H1 (cell line): ENCODE measurements around the gene XPNPEP1. TPM values are rescaled to one million over a fixed set of nuclear protein-coding genes. Genes with fewer than 3 reads are reported as not detected.

ENCODE experiments used
- CTCF ChIA-PET: fragments of 300-600 bp; sonication (Branson Sonifier 250); formaldehyde crosslinking; loops from one replicate; lab custom pipeline; 2021; ENCODE audit not compliant: partially characterized antibody; lab: Charles Lee
- POLR2A ChIA-PET: fragments of 300-600 bp; sonication (Branson Sonifier 250); formaldehyde crosslinking; loops from one replicate; lab custom pipeline; 2021; ENCODE audit warnings: inconsistent platforms; ENCODE audit not compliant: partially characterized antibody; lab: Charles Lee
- DNase-seq, 2 experiments: peaks; one replicate each; pipeline versions ENCODE4 v3.0.0 to v3.0.0-alpha.2; 2010 to 2022; ENCODE audit warnings: low spot score in 2 of 2, low read depth in 1 of 2, mixed read lengths in 1 of 2
- FAIRE-seq: peaks from 2 replicates; lab custom pipeline; 2011; peaks lifted over from hg19 to GRCh38; lab: Jason Lieb, UNC
- H2AFZ ChIP-seq: 2 replicates; pipeline ENCODE4 v1.8.1; 2012; ENCODE audit warnings: low read length, inconsistent platforms
- H2AK5ac ChIP-seq: 2 replicates; pipeline ENCODE4 v1.6.1; 2013; ENCODE audit warnings: low read depth, low read length
- H2BK120ac ChIP-seq: replicated peaks from 2 replicates; pipeline ENCODE3; 2013; ENCODE audit warnings: low read depth, low read length, inconsistent platforms
- H2BK12ac ChIP-seq: 2 replicates; pipeline ENCODE4 v1.6.1; 2013; ENCODE audit warnings: low read depth, low read length
- H2BK15ac ChIP-seq: 2 replicates; pipeline ENCODE4 v1.6.1; 2013; ENCODE audit warnings: low read length
- H2BK20ac ChIP-seq: 2 replicates; pipeline ENCODE4 v1.6.1; 2013; ENCODE audit warnings: low read length
- H2BK5ac ChIP-seq: 2 replicates; pipeline ENCODE4 v1.6.1; 2013; ENCODE audit warnings: low read depth, low read length
- H3K14ac ChIP-seq: 2 replicates; pipeline ENCODE4 v1.6.1; 2013; ENCODE audit warnings: inconsistent platforms; ENCODE audit not compliant: insufficient read length
- H3K18ac ChIP-seq: 2 replicates; pipeline ENCODE4 v1.6.1; 2013; ENCODE audit warnings: low read length; ENCODE audit errors: extremely low read depth
- H3K23ac ChIP-seq: 2 replicates; pipeline ENCODE4 v1.6.1; 2013; ENCODE audit warnings: inconsistent platforms; ENCODE audit not compliant: insufficient read length
- H3K23me2 ChIP-seq: 2 replicates; pipeline ENCODE4 v1.6.1; 2013; ENCODE audit warnings: low read depth, low read length
- H3K27ac ChIP-seq: 2 replicates; pipeline ENCODE4 v1.6.1; 2011; ENCODE audit warnings: low read depth, low read length, inconsistent platforms
- H3K27me3 ChIP-seq, 4 experiments: replicated peaks in 1 of 4; 1 replicate in 1 of 4; 2 replicates in 3 of 4; pipeline versions ENCODE4 v1.6.1 to v1.8.1; 2011 to 2013; ENCODE audit warnings: low read length in 3 of 4, mild to moderate bottlenecking in 3 of 4, inconsistent platforms in 2 of 4, mixed read lengths in 2 of 4, moderate library complexity in 1 of 4; ENCODE audit not compliant: control insufficient read depth in 3 of 4, insufficient read depth in 3 of 4; ENCODE audit errors: extremely low read depth in 1 of 4
- H3K36me3 ChIP-seq, 4 experiments: 2 replicates each; pipeline versions ENCODE4 v1.6.1 to v1.8.1; 2011 to 2013; ENCODE audit warnings: mild to moderate bottlenecking in 4 of 4, low read length in 3 of 4, moderate library complexity in 2 of 4, control low read depth in 1 of 4, inconsistent platforms in 1 of 4; ENCODE audit not compliant: insufficient read depth in 4 of 4, control insufficient read depth in 2 of 4
- H3K4ac ChIP-seq: replicated peaks from 2 replicates; pipeline ENCODE3; 2013; ENCODE audit warnings: low read length, low read depth, mixed read lengths, inconsistent platforms; ENCODE audit not compliant: insufficient read length
- H3K4me1 ChIP-seq, 4 experiments: replicated peaks in 1 of 4; 1 replicate in 1 of 4; 2 replicates in 3 of 4; pipeline versions ENCODE4 v1.6.1 to v1.8.1; 2011 to 2013; ENCODE audit warnings: low read length in 3 of 4, inconsistent platforms in 2 of 4, mixed read lengths in 1 of 4; ENCODE audit not compliant: insufficient read depth in 4 of 4, control insufficient read depth in 3 of 4
- H3K4me2 ChIP-seq, 2 experiments: 2 replicates each; pipeline versions ENCODE4 v1.6.1 to v1.8.1; 2011 to 2013; ENCODE audit warnings: low read depth in 2 of 2, low read length in 2 of 2, control low read depth in 1 of 2, inconsistent platforms in 1 of 2, mild to moderate bottlenecking in 1 of 2; ENCODE audit not compliant: insufficient read depth in 1 of 2
- H3K4me3 ChIP-seq, 4 experiments: fragments of 200-600, 300-600 bp in 1 of 4; sonication (generic), shearing (Covaris generic), sonication (Bioruptor Twin) in 1 of 4; 2 replicates each; pipeline versions ENCODE4 v1.5.1 to v1.8.1; 2011 to 2016; ENCODE audit warnings: low read length in 4 of 4, low read depth in 3 of 4, control low read depth in 2 of 4, inconsistent platforms in 2 of 4, mild to moderate bottlenecking in 2 of 4, mixed read lengths in 1 of 4, moderate library complexity in 1 of 4; ENCODE audit not compliant: insufficient read depth in 2 of 4; ENCODE audit errors: extremely low read depth in 1 of 4
- H3K56ac ChIP-seq: replicated peaks from 2 replicates; pipeline ENCODE3; 2013; ENCODE audit warnings: low read depth, mild to moderate bottlenecking, mixed read lengths, low read length, inconsistent platforms; ENCODE audit not compliant: insufficient read length
- H3K79me1 ChIP-seq: 2 replicates; pipeline ENCODE4 v1.6.1; 2013; ENCODE audit warnings: low read depth, low read length, control low read depth
- H3K79me2 ChIP-seq, 2 experiments: 2 replicates each; pipeline versions ENCODE4 v1.6.1 to v1.8.1; 2012 to 2013; ENCODE audit warnings: low read length in 2 of 2, mild to moderate bottlenecking in 2 of 2, inconsistent platforms in 1 of 2; ENCODE audit not compliant: insufficient read depth in 2 of 2, control insufficient read depth in 1 of 2
- H3K9ac ChIP-seq, 4 experiments: replicated peaks in 1 of 4; 1 replicate in 1 of 4; 2 replicates in 3 of 4; pipeline versions ENCODE4 v1.6.1 to v1.8.1; 2011 to 2013; ENCODE audit warnings: low read depth in 3 of 4, low read length in 3 of 4, control low read depth in 2 of 4, mild to moderate bottlenecking in 2 of 4, moderate library complexity in 2 of 4, inconsistent platforms in 1 of 4; ENCODE audit errors: extremely low read depth in 1 of 4
- H3K9me3 ChIP-seq, 2 experiments: 2 replicates each; pipeline versions ENCODE4 v1.6.1 to v1.8.1; 2012 to 2013; ENCODE audit warnings: mild to moderate bottlenecking in 2 of 2, moderate library complexity in 2 of 2, control low read depth in 1 of 2, inconsistent platforms in 1 of 2, low read depth in 1 of 2, low read length in 1 of 2, mixed read lengths in 1 of 2; ENCODE audit not compliant: insufficient read depth in 2 of 2
- H4K20me1 ChIP-seq, 2 experiments: replicated peaks in 1 of 2; 2 replicates each; pipeline versions ENCODE3 to v1.8.1; 2011 to 2013; ENCODE audit warnings: inconsistent platforms in 2 of 2, low read length in 2 of 2, mild to moderate bottlenecking in 1 of 2; ENCODE audit not compliant: insufficient read depth in 2 of 2, control insufficient read depth in 1 of 2
- H4K5ac ChIP-seq: 2 replicates; pipeline ENCODE4 v1.6.1; 2013; ENCODE audit warnings: low read length, low read depth, mixed read lengths, inconsistent platforms; ENCODE audit not compliant: insufficient read length
- H4K8ac ChIP-seq: 2 replicates; pipeline ENCODE4 v1.8.0; 2013; ENCODE audit warnings: mild to moderate bottlenecking, moderate library complexity, low read length, inconsistent platforms; ENCODE audit not compliant: insufficient read depth; ENCODE audit errors: extremely low read depth
- H4K91ac ChIP-seq: replicated peaks from 2 replicates; pipeline ENCODE3; 2013; ENCODE audit warnings: low read length, mixed read lengths, inconsistent platforms; ENCODE audit not compliant: insufficient read length
- FOSL1 ChIP-seq: IDR thresholded peaks from 2 replicates; pipeline ENCODE4 v1.6.1; 2011; ENCODE audit warnings: mild to moderate bottlenecking, low read depth, low read length, moderate library complexity; ENCODE audit not compliant: insufficient read depth
- KDM5A ChIP-seq: fragments of 200-600 bp; IDR thresholded peaks from 2 replicates; pipeline ENCODE4 v1.7.1; 2012; ENCODE audit warnings: mild to moderate bottlenecking, low read length, inconsistent platforms, mixed read lengths
- NRF1 ChIP-seq: IDR thresholded peaks from 2 replicates; pipeline ENCODE4 v1.6.1; 2011; ENCODE audit warnings: mild to moderate bottlenecking, low read depth, low read length, improper control_type of control experiment
- POLR2AphosphoS5 ChIP-seq: IDR thresholded peaks from 2 replicates; pipeline ENCODE4 v1.6.1; 2011; ENCODE audit warnings: low read depth, low read length
- RNF2 ChIP-seq: fragments of 200-900, 300-1000 bp; sonication (generic); IDR thresholded peaks from 2 replicates; pipeline ENCODE4 v1.7.1; 2016; ENCODE audit warnings: borderline replicate concordance, low read depth, mild to moderate bottlenecking, antibody characterized with exemption, low read length; ENCODE audit not compliant: poor library complexity, severe bottlenecking; ENCODE audit errors: missing control alignments
- SAP30 ChIP-seq: fragments of 300-600 bp; sonication (generic); IDR thresholded peaks from 2 replicates; pipeline ENCODE4 v1.7.1; 2012; ENCODE audit warnings: low read length, moderate library complexity, mild to moderate bottlenecking, inconsistent platforms; ENCODE audit not compliant: insufficient read depth, insufficient replicate concordance
- SIN3A ChIP-seq, 2 experiments: IDR thresholded peaks in 1 of 2; conservative IDR thresholded peaks in 1 of 2; 2 replicates each; pipeline ENCODE4 v1.6.1; 2011 to 2012; ENCODE audit warnings: low read length in 2 of 2, improper control_type of control experiment in 1 of 2, low read depth in 1 of 2, mild to moderate bottlenecking in 1 of 2
- SIX5 ChIP-seq: IDR thresholded peaks from 2 replicates; pipeline ENCODE4 v1.6.1; 2011; ENCODE audit warnings: mild to moderate bottlenecking, low read depth, low read length
- TCF12 ChIP-seq: IDR thresholded peaks from 2 replicates; pipeline ENCODE4 v1.6.1; 2011; ENCODE audit warnings: low read depth, mild to moderate bottlenecking, low read length
- WGBS, 2 experiments: shearing (Covaris generic) in 1 of 2; methylation state at CpG; one replicate each; pipeline versions ENCODE4 v1.1.6 to v1.1.7; 2013 to 2015; ENCODE audit warnings: low lambda C conversion rate in 2 of 2, mixed read lengths in 2 of 2, inconsistent platforms in 1 of 2, low coverage in 1 of 2, missing lambda C conversion rate in 1 of 2; ENCODE audit not compliant: insufficient replicate concordance in 2 of 2, insufficient coverage in 1 of 2, insufficient read length in 1 of 2; ENCODE audit errors: extremely low coverage in 1 of 2, missing lambda C conversion rate in 1 of 2; 5-methylcytosine and 5-hydroxymethylcytosine counted together
- polyA plus RNA-seq, 7 experiments: library from polyadenylated mRNA; depleted of rRNA in 3 of 7; stranded (reverse) in 5 of 7; unstranded in 2 of 7; fragments of >200 nt in 5 of 7; fragments of 200-250 nt in 2 of 7; gene quantifications; 1 replicate in 5 of 7; 2 replicates in 1 of 7; 4 replicates in 1 of 7; pipeline versions ENCODE4 v1.2.1 to v1.2.3, GENCODE V29; 2011 to 2013; ENCODE audit warnings: missing spikeins in 2 of 7, mixed read lengths in 2 of 7
- total RNA-seq: library from RNA; stranded (reverse); fragmentation: NEBNext Ultra II Directional; extraction: Animal tissue kit (Norgen Biotek cat#: 25700); gene quantifications from 2 replicates; pipeline ENCODE4 v1.2.1, GENCODE V29; 2021
- TF ChIP-seq, protein P1 (sequence below): IDR thresholded peaks from 2 replicates; pipeline ENCODE4 v1.6.1; 2012; ENCODE audit warnings: low read length, inconsistent platforms

XPNPEP1 gene
- total and polyA plus RNA-seq, 2 of the 8 experiments (the other 6 are each of a cell fraction or from before 2014, with no cell fraction given), result 61.1 to 201 TPM

DNA sequence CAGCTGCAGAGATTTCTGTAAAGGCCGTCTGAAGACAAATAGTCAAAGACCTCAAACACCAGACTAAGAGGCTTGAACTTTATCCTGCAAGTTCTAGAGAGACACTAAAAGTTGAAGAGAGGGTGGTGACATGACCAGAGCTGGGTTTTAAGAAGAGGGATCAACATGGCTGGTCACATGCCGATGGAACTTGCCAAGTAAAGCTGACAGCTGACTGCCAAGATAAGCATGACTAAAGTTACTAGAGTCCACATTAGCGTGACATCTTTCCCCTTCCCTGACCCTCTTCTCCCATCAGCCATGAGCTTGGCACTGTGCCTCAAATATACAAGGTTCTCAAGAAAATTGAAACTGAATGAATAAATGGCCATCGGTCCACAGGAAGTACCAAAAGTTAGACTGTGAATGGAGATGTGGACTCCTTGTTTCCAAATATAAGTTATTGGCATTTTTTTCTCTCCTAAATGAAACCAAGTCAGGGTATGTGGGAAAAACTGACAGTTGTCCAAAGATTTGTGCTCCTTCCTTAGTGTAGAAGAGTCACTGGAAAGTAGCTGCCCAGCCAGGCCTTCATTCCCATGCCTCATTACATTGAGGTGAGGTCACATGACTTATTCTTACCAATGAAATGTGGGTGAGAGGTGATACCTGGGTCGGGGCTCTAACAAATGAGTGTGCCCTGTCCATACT, 24.5 kb downstream of the XPNPEP1 start:
- H3K27me3 ChIP-seq, result no peaks in the 10 kb centered on the region
- no peak overlapping the region for H3K4ac ChIP-seq
- H4K5ac ChIP-seq, result no peak overlapping the region
- H3K4me2 ChIP-seq, result no peak overlapping the region
- H3K9me3 ChIP-seq, result no peaks in the 10 kb centered on the region
- H3K79me1 ChIP-seq, result no peaks in the 10 kb centered on the region
- H2AFZ ChIP-seq, result no peak overlapping the region
- no peak overlapping the region for H3K27ac ChIP-seq
- H3K79me2 ChIP-seq, result peaks cover 0 to 10% of the 10 kb centered on the region in 2 experiments; a peak in 2 of 4 replicates
- H3K9ac ChIP-seq, result no peak overlapping the region
- no peaks in the 10 kb centered on the region for H3K23me2 ChIP-seq
- no peak overlapping the region for H2BK12ac ChIP-seq
- no peak overlapping the region for H3K4me3 ChIP-seq
- no peak overlapping the region for H3K18ac ChIP-seq
- no peak overlapping the region for H3K14ac ChIP-seq
- H3K23ac ChIP-seq, result no peak overlapping the region
- H2BK15ac ChIP-seq, result no peak overlapping the region
- ChIA-PET POLR2A (interaction anchor here (1.1 kb wide), 1 partner anchor 9 kb away, joined by 3 read pairs; no protein-coding TSS in a partner anchor), CTCF (interaction anchor here (1.0 to 1.7 kb wide), 6 partner anchors 9 to 113 kb away, joined by 3 to 5 read pairs (median 4); no protein-coding TSS in a partner anchor)
- H3K36me3 ChIP-seq, result peaks cover 0 to 3% (median 0%) of the 10 kb centered on the region in 4 experiments; a peak in 1 of 8 replicates
- DNase-seq (no peak), FAIRE-seq (no peak)
- H2BK5ac ChIP-seq, result no peak overlapping the region
- H2BK120ac ChIP-seq, result no peak overlapping the region
- H3K4me1 ChIP-seq, result peaks cover 0 to 4% (median 0%) of the 10 kb centered on the region in 4 experiments; a peak in 2 of 7 replicates
- H2BK20ac ChIP-seq, result no peak overlapping the region
- 92% methylated on average over 5 of the region's 5 CpGs; no CpG with 5 or more reads in 1 of the 2 experiments for WGBS, 2 experiments
- no peak overlapping the region for H3K56ac ChIP-seq
- no peak overlapping the region for H4K8ac ChIP-seq
- H2AK5ac ChIP-seq, result no peak overlapping the region
- H4K91ac ChIP-seq, result no peak overlapping the region
- H4K20me1 ChIP-seq, result peaks cover 0 to 2% of the 10 kb centered on the region in 2 experiments
- TF ChIP-seq SAP30 (no peak), NRF1 (no peak), POLR2AphosphoS5 (no peak), SIN3A (conservative IDR thresholded peaks at IDR 0.05 in 1 of 2, IDR thresholded peaks at IDR 0.05 in 1 of 2; ENCODE audit: low read depth in 1 of 2, low read length in 2 of 2) (no peak), TCF12 (no peak), RNF2 (no peak), KDM5A (no peak), FOSL1 (no peak), SIX5 (no peak)
- TF ChIP-seq, protein P1, sequence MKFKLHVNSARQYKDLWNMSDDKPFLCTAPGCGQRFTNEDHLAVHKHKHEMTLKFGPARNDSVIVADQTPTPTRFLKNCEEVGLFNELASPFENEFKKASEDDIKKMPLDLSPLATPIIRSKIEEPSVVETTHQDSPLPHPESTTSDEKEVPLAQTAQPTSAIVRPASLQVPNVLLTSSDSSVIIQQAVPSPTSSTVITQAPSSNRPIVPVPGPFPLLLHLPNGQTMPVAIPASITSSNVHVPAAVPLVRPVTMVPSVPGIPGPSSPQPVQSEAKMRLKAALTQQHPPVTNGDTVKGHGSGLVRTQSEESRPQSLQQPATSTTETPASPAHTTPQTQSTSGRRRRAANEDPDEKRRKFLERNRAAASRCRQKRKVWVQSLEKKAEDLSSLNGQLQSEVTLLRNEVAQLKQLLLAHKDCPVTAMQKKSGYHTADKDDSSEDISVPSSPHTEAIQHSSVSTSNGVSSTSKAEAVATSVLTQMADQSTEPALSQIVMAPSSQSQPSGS, result no peak
